NCI-H146 treated with DMSO at 0.1 percent for 48 hours (cell line): ENCODE results near the gene USP16.
A peak's percentile ranks its signal among the peaks of the same experiment; 100 is the strongest.
"Not testable (repeated sequence)": the region's sequence is repeated elsewhere in the genome, so short reads cannot be mapped to it uniquely, and the experiment has no call there.

Experiments used
- DNase-seq: peaks from one replicate; lab custom pipeline; 2025; ENCODE audit not compliant: unreplicated experiment; lab: John Stamatoyannopoulos, UW

Gene USP16

GRCh38 chr21:29024474-29025327 lies at the start of gene USP16:
TSS of gene USP16 (plus strand) at chr21:29024668. CDS start at chr21:29027914, 3,246 bp downstream.
- DNase-seq: peak; percentile 75

GRCh38 chr21:28975397-28975796 lies 49.1 kb upstream of the USP16 start:
- no peak for DNase-seq

- no peak for DNase-seq
Observed at GRCh38 chr21:28979092-28979491, 45.4 kb upstream of the USP16 start.

GRCh38 chr21:28982637-28983036 lies 41.8 kb upstream of the USP16 start:
- DNase-seq: no peak

GRCh38 chr21:28986677-28987076 lies 37.8 kb upstream of the USP16 start:
- no peak for DNase-seq

- not testable (repeated sequence) for DNase-seq
Observed at GRCh38 chr21:28988146-28988545, 36.3 kb upstream of the USP16 start.

GRCh38 chr21:28991861-28992525 lies 32.5 kb upstream of the USP16 start:
- DNase-seq: no peak

- peak; percentile 91 for DNase-seq
Observed at GRCh38 chr21:28992526-28993292, 31.8 kb upstream of the USP16 start, which contains the start of gene LTN1. TSS of gene LTN1 (minus strand) at chr21:28992877. CDS start at chr21:28992805, 72 bp downstream.

- DNase-seq: no peak
Observed at GRCh38 chr21:28993293-28993629, 31.2 kb upstream of the USP16 start.

- peak; percentile 79 for DNase-seq
Observed at GRCh38 chr21:29002442-29003144, 21.9 kb upstream of the USP16 start.

GRCh38 chr21:29005696-29006095 lies 18.8 kb upstream of the USP16 start:
- no peak for DNase-seq

GRCh38 chr21:29007135-29007534 lies 17.3 kb upstream of the USP16 start:
- no peak for DNase-seq

- DNase-seq: no peak
Observed at GRCh38 chr21:29007810-29008209, 16.7 kb upstream of the USP16 start.

- DNase-seq: no peak
Observed at GRCh38 chr21:29008367-29008766, 16.1 kb upstream of the USP16 start.

- DNase-seq: not testable (repeated sequence)
Observed at GRCh38 chr21:29011236-29011635, 13.2 kb upstream of the USP16 start.

- DNase-seq: no peak
Observed at GRCh38 chr21:29017639-29018237, 6.7 kb upstream of the USP16 start.

- DNase-seq: no peak
Observed at GRCh38 chr21:29018540-29018939, 5.9 kb upstream of the USP16 start.

GRCh38 chr21:29022166-29022565 lies 2.3 kb upstream of the USP16 start:
- no peak for DNase-seq

GRCh38 chr21:29025328-29025713 lies 853 bp downstream of the USP16 start:
- no peak for DNase-seq

- no peak for DNase-seq
Observed at GRCh38 chr21:29029524-29029923, 5.1 kb downstream of the USP16 start.

GRCh38 chr21:29030909-29031308 lies 6.4 kb downstream of the USP16 start:
- DNase-seq: no peak
